ENCODE data around the gene ZNF441. TPM values are rescaled to one million over a fixed set of nuclear protein-coding genes. Genes with fewer than 3 reads are reported as not detected.

ZNF441 gene
- total and polyA plus RNA-seq, 2 of the 13 experiments (the other 11 are each of a cell fraction or from before 2014, with no cell fraction given) = 2.8 to 10.0 TPM

DNA sequence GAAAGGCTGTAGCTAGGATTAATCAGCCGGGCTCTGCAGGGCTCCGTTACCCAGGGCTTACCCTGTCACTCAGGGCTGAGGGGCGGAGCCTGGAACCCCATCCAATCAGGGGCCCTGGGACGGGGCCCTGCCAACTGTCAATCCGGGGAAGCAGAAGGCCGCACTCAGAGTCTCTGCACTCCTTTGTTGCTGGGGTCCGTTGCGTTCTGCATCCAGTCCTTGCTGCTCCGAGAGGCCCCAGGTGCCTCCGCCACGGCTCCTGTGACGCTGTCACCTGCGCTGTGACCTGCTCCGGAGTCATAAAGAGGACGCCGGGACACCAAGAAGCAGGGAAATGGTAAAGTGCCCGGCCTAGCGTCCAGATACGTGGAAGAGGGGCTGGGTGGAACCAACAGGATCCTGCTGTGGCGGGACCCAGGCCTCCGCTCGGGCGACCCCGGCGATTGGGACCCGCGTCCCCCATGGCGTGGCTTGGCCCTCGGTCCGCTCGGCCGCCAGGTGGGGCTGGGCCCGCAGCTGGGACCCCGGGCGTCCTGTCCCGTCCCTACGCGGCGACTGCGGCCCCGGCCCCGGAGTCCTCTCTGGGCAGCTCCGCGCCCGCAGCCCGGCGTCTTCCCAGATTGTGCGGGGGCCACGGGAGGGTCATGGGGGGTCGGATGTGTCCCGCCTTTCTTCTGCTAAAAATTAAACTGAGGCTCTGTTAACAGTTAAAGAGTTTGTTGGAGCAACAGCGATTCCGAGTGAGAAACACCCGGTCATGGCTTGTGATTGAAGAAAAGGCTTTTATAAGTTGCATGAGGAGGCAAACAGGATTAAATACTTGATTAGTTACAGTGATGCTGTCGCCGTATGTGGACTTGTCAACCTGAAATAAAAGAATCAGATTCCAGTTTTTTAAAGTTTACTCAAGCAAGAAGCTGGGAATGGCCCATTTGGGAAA, 31.9 kb downstream of the ZNF441 start, which contains the start of gene ZNF491 (continued):
- TF ChIP-seq, protein P1, sequence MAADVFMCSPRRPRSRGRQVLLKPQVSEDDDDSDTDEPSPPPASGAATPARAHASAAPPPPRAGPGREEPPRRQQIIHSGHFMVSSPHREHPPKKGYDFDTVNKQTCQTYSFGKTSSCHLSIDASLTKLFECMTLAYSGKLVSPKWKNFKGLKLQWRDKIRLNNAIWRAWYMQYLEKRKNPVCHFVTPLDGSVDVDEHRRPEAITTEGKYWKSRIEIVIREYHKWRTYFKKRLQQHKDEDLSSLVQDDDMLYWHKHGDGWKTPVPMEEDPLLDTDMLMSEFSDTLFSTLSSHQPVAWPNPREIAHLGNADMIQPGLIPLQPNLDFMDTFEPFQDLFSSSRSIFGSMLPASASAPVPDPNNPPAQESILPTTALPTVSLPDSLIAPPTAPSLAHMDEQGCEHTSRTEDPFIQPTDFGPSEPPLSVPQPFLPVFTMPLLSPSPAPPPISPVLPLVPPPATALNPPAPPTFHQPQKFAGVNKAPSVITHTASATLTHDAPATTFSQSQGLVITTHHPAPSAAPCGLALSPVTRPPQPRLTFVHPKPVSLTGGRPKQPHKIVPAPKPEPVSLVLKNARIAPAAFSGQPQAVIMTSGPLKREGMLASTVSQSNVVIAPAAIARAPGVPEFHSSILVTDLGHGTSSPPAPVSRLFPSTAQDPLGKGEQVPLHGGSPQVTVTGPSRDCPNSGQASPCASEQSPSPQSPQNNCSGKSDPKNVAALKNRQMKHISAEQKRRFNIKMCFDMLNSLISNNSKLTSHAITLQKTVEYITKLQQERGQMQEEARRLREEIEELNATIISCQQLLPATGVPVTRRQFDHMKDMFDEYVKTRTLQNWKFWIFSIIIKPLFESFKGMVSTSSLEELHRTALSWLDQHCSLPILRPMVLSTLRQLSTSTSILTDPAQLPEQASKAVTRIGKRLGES (CRISPR knock-in tag; IDR thresholded peaks at IDR 0.05; ENCODE audit: borderline replicate concordance) = no peak
- no peak for TF ChIP-seq ZNF143 (CRISPR knock-in tag; IDR thresholded peaks at IDR 0.05)
- TF ChIP-seq CBX5 (CRISPR knock-in tag; IDR thresholded peaks at IDR 0.05; ENCODE audit: borderline replicate concordance) = no peak
- no peak for TF ChIP-seq NPAS2 (CRISPR knock-in tag; IDR thresholded peaks at IDR 0.05; ENCODE audit: borderline replicate concordance)
- TF ChIP-seq ZMAT3 (CRISPR knock-in tag; conservative IDR thresholded peaks at IDR 0.05) = no peak; the same call in 1 of the 2 replicates
- TF ChIP-seq MEF2D (CRISPR knock-in tag; IDR thresholded peaks at IDR 0.05) = no peak
- TF ChIP-seq, protein P2, sequence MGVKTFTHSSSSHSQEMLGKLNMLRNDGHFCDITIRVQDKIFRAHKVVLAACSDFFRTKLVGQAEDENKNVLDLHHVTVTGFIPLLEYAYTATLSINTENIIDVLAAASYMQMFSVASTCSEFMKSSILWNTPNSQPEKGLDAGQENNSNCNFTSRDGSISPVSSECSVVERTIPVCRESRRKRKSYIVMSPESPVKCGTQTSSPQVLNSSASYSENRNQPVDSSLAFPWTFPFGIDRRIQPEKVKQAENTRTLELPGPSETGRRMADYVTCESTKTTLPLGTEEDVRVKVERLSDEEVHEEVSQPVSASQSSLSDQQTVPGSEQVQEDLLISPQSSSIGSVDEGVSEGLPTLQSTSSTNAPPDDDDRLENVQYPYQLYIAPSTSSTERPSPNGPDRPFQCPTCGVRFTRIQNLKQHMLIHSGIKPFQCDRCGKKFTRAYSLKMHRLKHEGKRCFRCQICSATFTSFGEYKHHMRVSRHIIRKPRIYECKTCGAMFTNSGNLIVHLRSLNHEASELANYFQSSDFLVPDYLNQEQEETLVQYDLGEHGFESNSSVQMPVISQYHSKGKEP (CRISPR knock-in tag; IDR thresholded peaks at IDR 0.05) = no peak
- TF ChIP-seq ZNF337 (CRISPR knock-in tag; IDR thresholded peaks at IDR 0.05; ENCODE audit: borderline replicate concordance, low read depth) = no peak
- TF ChIP-seq ZNF382 (CRISPR knock-in tag; IDR thresholded peaks at IDR 0.05; ENCODE audit: borderline replicate concordance) = no peak
- TF ChIP-seq FOXC1 (CRISPR knock-in tag; IDR thresholded peaks at IDR 0.05; ENCODE audit: borderline replicate concordance) = peak; percentile 55
- no peak for TF ChIP-seq ZNF703 (CRISPR knock-in tag; IDR thresholded peaks at IDR 0.05; ENCODE audit: borderline replicate concordance)

All from HepG2 (cell line).